Measurements from ENCODE around the gene GABRR3. TPM values are rescaled to one million over a fixed set of nuclear protein-coding genes. Genes with fewer than 3 reads are reported as not detected.

Gene GABRR3
- not detected for total RNA-seq

GRCh38 chr3:98035208-98035607 lies at the start of gene GABRR3:
Gene GABRR3 (minus strand): TSS chr3:98035315. CDS start chr3:98034987, 328 bp downstream.
- Histone ChIP-seq H3K9me3 (no peaks in the 10 kb centered on the region), H3K4me3 (no peak within 1 kb of the TSS), H3K27ac (no peak within 1 kb of the TSS), H3K4me1 (peaks cover 0 to 4% (median 0%) of the 10 kb centered on the region in 4 donors), H3K36me3 (no peaks in the 10 kb centered on the region), H3K27me3 (peaks cover 0 to 7% of the 10 kb centered on the region in 2 donors)
- 78 to 80% methylated on average over 3 of the region's 3 CpGs for WGBS, 2 donors
- TF ChIP-seq EP300 (IDR thresholded peaks at IDR 0.05) (no peak), POLR2A (IDR thresholded peaks at IDR 0.05) (no peak), CTCF (IDR thresholded peaks at IDR 0.05) (no peak)
- DNase-seq (ENCODE audit: low spot score in 2 of 2): no peak

- Histone ChIP-seq H3K27me3 (no peaks in the 10 kb centered on the region), H3K36me3 (no peaks in the 10 kb centered on the region), H3K4me1 (peaks cover 0 to 6% (median 0%) of the 10 kb centered on the region in 4 donors), H3K9me3 (no peaks in the 10 kb centered on the region), H3K27ac (no peak overlapping the region), H3K4me3 (no peak overlapping the region)
- TF ChIP-seq EP300 (IDR thresholded peaks at IDR 0.05) (no peak), POLR2A (IDR thresholded peaks at IDR 0.05) (no peak), CTCF (IDR thresholded peaks at IDR 0.05) (no peak)
- no peak for DNase-seq (ENCODE audit: low spot score in 2 of 2)
- 36 to 37% methylated on average over 1 of the region's 1 CpG for WGBS, 2 donors
These were observed 38.4 kb upstream of the GABRR3 start for GRCh38 chr3:98073486-98073885.

- Histone ChIP-seq H3K9me3 (no peaks in the 10 kb centered on the region), H3K27me3 (no peaks in the 10 kb centered on the region), H3K27ac (no peak overlapping the region), H3K4me1 (peaks cover 0 to 6% (median 0%) of the 10 kb centered on the region in 4 donors), H3K36me3 (no peaks in the 10 kb centered on the region), H3K4me3 (no peak overlapping the region)
- 33 to 37% methylated on average over 2 of the region's 2 CpGs for WGBS, 2 donors
- no peak for TF ChIP-seq POLR2A (IDR thresholded peaks at IDR 0.05)
- no peak for DNase-seq (ENCODE audit: low spot score in 2 of 2)
These were observed 35.7 kb upstream of the GABRR3 start for GRCh38 chr3:98070840-98071239.

- no peak for TF ChIP-seq EP300 (IDR thresholded peaks at IDR 0.05)
- H3K36me3 ChIP-seq: no peaks in the 10 kb centered on the region
- DNase-seq (ENCODE audit: low spot score in 2 of 2): no peak
- no peak overlapping the region for H3K4me3 ChIP-seq
- WGBS, 2 donors: 54 to 58% methylated on average over 2 of the region's 2 CpGs
- H3K9me3 ChIP-seq: no peaks in the 10 kb centered on the region
- no peak overlapping the region for H3K27ac ChIP-seq
- H3K27me3 ChIP-seq: no peaks in the 10 kb centered on the region
- peaks cover 0 to 6% (median 0%) of the 10 kb centered on the region in 4 donors for H3K4me1 ChIP-seq
These were observed 33.7 kb upstream of the GABRR3 start for GRCh38 chr3:98068824-98069223.

GRCh38 chr3:98058244-98058960 lies 23.3 kb upstream of the GABRR3 start:
- Histone ChIP-seq H3K4me1 (no peaks in the 10 kb centered on the region), H3K27ac (no peak overlapping the region), H3K4me3 (no peak overlapping the region), H3K9me3 (no peaks in the 10 kb centered on the region), H3K36me3 (no peaks in the 10 kb centered on the region), H3K27me3 (no peaks in the 10 kb centered on the region)
- DNase-seq (ENCODE audit: low spot score in 2 of 2): no peak
- WGBS, 2 donors: 49 to 51% methylated on average over 7 of the region's 7 CpGs
- TF ChIP-seq CTCF (IDR thresholded peaks at IDR 0.05): no peak
- no peak for TF ChIP-seq POLR2A (IDR thresholded peaks at IDR 0.05)
- no peak for TF ChIP-seq EP300 (IDR thresholded peaks at IDR 0.05)

- H3K4me3 ChIP-seq: no peak overlapping the region
- H3K9me3 ChIP-seq: no peaks in the 10 kb centered on the region
- TF ChIP-seq EP300 (IDR thresholded peaks at IDR 0.05): no peak
- no peak for TF ChIP-seq CTCF (IDR thresholded peaks at IDR 0.05)
- no peak for TF ChIP-seq POLR2A (IDR thresholded peaks at IDR 0.05)
- DNase-seq (ENCODE audit: low spot score in 2 of 2): no peak
- no peaks in the 10 kb centered on the region for H3K4me1 ChIP-seq
- H3K36me3 ChIP-seq: no peaks in the 10 kb centered on the region
- WGBS, 2 donors: 93 to 94% methylated on average over 1 of the region's 1 CpG
- H3K27ac ChIP-seq: no peak overlapping the region
- no peaks in the 10 kb centered on the region for H3K27me3 ChIP-seq
These were observed 22.5 kb upstream of the GABRR3 start for GRCh38 chr3:98057631-98058030.
